ENCODE data around the gene ATP1A1.

- no peak for TF ChIP-seq FOSL2 (IDR thresholded peaks at IDR 0.05)
- TF ChIP-seq FOSL2 (CRISPR knock-in tag; IDR thresholded peaks at IDR 0.05), result no peak
- no peak for TF ChIP-seq CTCF (IDR thresholded peaks at IDR 0.05)
- no peak for TF ChIP-seq ZFP36 (IDR thresholded peaks at IDR 0.05; ENCODE audit: borderline replicate concordance, partially characterized antibody)
- no peak for TF ChIP-seq JUNB (IDR thresholded peaks at IDR 0.05)
- no peak for TF ChIP-seq POLR2A (IDR thresholded peaks at IDR 0.05; ENCODE audit: low read length)
- TF ChIP-seq BCL3 (IDR thresholded peaks at IDR 0.05), result no peak
- TF ChIP-seq HMGXB4 (CRISPR knock-in tag; IDR thresholded peaks at IDR 0.05; ENCODE audit: borderline replicate concordance), result no peak
These were observed 46.6 kb upstream of the ATP1A1 start for GRCh38 chr1:116326486-116326885.

All from A549 (cell line).